NB4 (cell line): ENCODE measurements around the gene IKZF4.

Source experiments
- MYC ChIP-seq: IDR thresholded peaks from 2 replicates; pipeline ENCODE4 v1.6.1; 2011; ENCODE audit warnings: low read depth, low read length
- POLR2A ChIP-seq: IDR thresholded peaks from 2 replicates; pipeline ENCODE4 v1.6.1; 2011; ENCODE audit warnings: mild to moderate bottlenecking; ENCODE audit not compliant: insufficient read length; ENCODE audit errors: extremely low read depth
- TF ChIP-seq, protein P1 (sequence below): IDR thresholded peaks from one replicate; pipeline ENCODE4 v1.5.1; 2012; ENCODE audit warnings: low read depth, low read length

DNA sequence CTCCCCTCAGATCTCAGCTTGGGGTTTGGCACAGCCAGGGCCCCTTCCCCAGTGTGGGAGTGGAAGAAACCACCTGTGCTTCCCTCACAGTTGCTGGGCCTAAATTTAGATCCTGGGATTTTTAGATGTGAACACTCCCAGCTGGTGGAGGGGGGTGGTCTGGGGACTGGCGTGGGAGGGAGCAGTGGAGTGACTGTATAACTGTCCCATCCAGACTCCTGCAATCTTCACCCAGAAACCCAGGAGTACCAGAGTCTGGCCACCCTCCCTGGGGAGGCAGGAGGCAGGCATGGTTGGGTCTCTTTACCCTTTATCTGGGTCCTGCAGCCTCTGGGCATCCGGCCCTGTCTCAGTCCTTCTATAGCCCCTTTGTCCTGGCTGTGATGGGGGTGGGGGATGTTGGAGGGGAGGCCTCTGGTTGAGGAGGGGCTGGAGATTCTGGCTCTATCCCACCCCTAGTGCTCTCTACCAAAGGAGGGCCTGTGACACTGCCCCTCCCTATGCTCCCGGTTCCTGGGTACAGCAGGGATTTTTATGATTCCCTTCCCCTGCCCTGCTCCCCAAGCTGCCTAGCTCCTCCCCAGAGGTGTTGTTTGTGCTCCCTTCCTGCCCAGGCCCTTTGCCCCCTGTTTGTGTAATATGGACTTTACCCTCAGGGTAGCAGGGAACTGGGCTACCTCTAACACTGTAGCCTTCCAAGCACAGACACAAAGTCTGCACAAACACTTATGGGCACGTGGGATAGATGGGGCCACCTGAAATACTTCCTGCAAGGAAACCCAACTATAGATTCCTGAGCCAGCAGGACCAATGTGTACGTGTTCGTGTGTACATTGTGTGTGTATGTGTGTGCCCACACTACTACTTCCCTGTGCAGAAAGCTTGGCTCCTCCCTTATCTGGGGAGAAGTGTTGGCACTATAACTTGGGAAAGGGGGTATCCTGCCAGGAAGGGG lies 60.8 kb downstream of the IKZF4 start:
- TF ChIP-seq, protein P1, sequence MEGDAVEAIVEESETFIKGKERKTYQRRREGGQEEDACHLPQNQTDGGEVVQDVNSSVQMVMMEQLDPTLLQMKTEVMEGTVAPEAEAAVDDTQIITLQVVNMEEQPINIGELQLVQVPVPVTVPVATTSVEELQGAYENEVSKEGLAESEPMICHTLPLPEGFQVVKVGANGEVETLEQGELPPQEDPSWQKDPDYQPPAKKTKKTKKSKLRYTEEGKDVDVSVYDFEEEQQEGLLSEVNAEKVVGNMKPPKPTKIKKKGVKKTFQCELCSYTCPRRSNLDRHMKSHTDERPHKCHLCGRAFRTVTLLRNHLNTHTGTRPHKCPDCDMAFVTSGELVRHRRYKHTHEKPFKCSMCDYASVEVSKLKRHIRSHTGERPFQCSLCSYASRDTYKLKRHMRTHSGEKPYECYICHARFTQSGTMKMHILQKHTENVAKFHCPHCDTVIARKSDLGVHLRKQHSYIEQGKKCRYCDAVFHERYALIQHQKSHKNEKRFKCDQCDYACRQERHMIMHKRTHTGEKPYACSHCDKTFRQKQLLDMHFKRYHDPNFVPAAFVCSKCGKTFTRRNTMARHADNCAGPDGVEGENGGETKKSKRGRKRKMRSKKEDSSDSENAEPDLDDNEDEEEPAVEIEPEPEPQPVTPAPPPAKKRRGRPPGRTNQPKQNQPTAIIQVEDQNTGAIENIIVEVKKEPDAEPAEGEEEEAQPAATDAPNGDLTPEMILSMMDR: no peak
- TF ChIP-seq POLR2A (no peak), MYC (no peak)
